ES-I3 (cell line): ENCODE data around the gene RNF114.

Source experiments
- H3K36me3 ChIP-seq: 2 replicates; pipeline ENCODE4 v1.6.1; 2013; ENCODE audit warnings: mild to moderate bottlenecking, low read length, control low read depth, moderate library complexity; ENCODE audit not compliant: insufficient read depth
- H3K4me1 ChIP-seq: 2 replicates; pipeline ENCODE4 v1.6.1; 2013; ENCODE audit warnings: mild to moderate bottlenecking, control low read depth, low read length; ENCODE audit not compliant: insufficient read depth
- H3K9ac ChIP-seq: 2 replicates; pipeline ENCODE4 v1.6.1; 2013; ENCODE audit warnings: low read depth, mild to moderate bottlenecking, low read length, moderate library complexity
- H3K9me3 ChIP-seq: 2 replicates; pipeline ENCODE4 v1.6.1; 2013; ENCODE audit warnings: mild to moderate bottlenecking, low read length, moderate library complexity; ENCODE audit not compliant: control insufficient read depth, insufficient read depth

Gene RNF114

GRCh38 chr20:49909499-49910339, 26.5 kb upstream of the RNF114 start:
- Histone ChIP-seq H3K9ac (no peak overlapping the region), H3K9me3 (no peaks in the 10 kb centered on the region), H3K4me1 (peaks cover 6% of the 10 kb centered on the region; the same call in 1 of the 2 replicates), H3K36me3 (peaks cover 9% of the 10 kb centered on the region)

- Histone ChIP-seq H3K36me3 (peaks cover 6% of the 10 kb centered on the region), H3K4me1 (peaks cover 6% of the 10 kb centered on the region; the same call in 1 of the 2 replicates)
Measured at GRCh38 chr20:49910340-49910706, 25.9 kb upstream of the RNF114 start.

GRCh38 chr20:49913399-49914047, 22.7 kb upstream of the RNF114 start:
- Histone ChIP-seq H3K9me3 (no peaks in the 10 kb centered on the region), H3K36me3 (no peaks in the 10 kb centered on the region), H3K4me1 (peaks cover 6% of the 10 kb centered on the region; the same call in 1 of the 2 replicates), H3K9ac (no peak overlapping the region)

More at GRCh38 chr20:49910340-49910706, 25.9 kb upstream of the RNF114 start:
- Histone ChIP-seq H3K9me3 (no peaks in the 10 kb centered on the region), H3K9ac (no peak overlapping the region)

GRCh38 chr20:49914310-49915117, 21.7 kb upstream of the RNF114 start:
- Histone ChIP-seq H3K9me3 (no peaks in the 10 kb centered on the region), H3K9ac (peak overlapping the region; percentile 76), H3K4me1 (peaks cover 6% of the 10 kb centered on the region; the same call in 1 of the 2 replicates), H3K36me3 (no peaks in the 10 kb centered on the region)

- Histone ChIP-seq H3K36me3 (no peaks in the 10 kb centered on the region), H3K9ac (peak overlapping the region; percentile 76), H3K4me1 (peaks cover 6% of the 10 kb centered on the region; the same call in 1 of the 2 replicates), H3K9me3 (no peaks in the 10 kb centered on the region)
Measured at GRCh38 chr20:49915118-49915379, 21.1 kb upstream of the RNF114 start.

GRCh38 chr20:49915380-49916145, 20.6 kb upstream of the RNF114 start, which contains the start of gene SPATA2:
SPATA2 (minus strand) TSS chr20:49915529; CDS start chr20:49908490, 7,039 bp downstream.
- no peaks in the 10 kb centered on the region for H3K36me3 ChIP-seq
- no peaks in the 10 kb centered on the region for H3K9me3 ChIP-seq
- H3K9ac ChIP-seq: peak within 1 kb of the TSS; percentile 76
- peaks cover 6% of the 10 kb centered on the region; the same call in 1 of the 2 replicates for H3K4me1 ChIP-seq

GRCh38 chr20:49916146-49917002, 19.8 kb upstream of the RNF114 start:
- Histone ChIP-seq H3K4me1 (peaks cover 6% of the 10 kb centered on the region; the same call in 1 of the 2 replicates), H3K36me3 (no peaks in the 10 kb centered on the region), H3K9me3 (no peaks in the 10 kb centered on the region), H3K9ac (peak overlapping the region; percentile 76; the same call in 1 of the 2 replicates)

- Histone ChIP-seq H3K4me1 (peaks cover 6% of the 10 kb centered on the region; the same call in 1 of the 2 replicates), H3K36me3 (no peaks in the 10 kb centered on the region), H3K9me3 (no peaks in the 10 kb centered on the region), H3K9ac (no peak overlapping the region)
Measured at GRCh38 chr20:49918446-49918845, 17.8 kb upstream of the RNF114 start.

GRCh38 chr20:49919009-49919408, 17.2 kb upstream of the RNF114 start:
- no peaks in the 10 kb centered on the region for H3K36me3 ChIP-seq
- H3K9me3 ChIP-seq: no peaks in the 10 kb centered on the region
- H3K9ac ChIP-seq: no peak overlapping the region
- H3K4me1 ChIP-seq: peaks cover 3% of the 10 kb centered on the region; the same call in 1 of the 2 replicates

- Histone ChIP-seq H3K9me3 (no peaks in the 10 kb centered on the region), H3K9ac (no peak overlapping the region), H3K36me3 (no peaks in the 10 kb centered on the region)
Measured at GRCh38 chr20:49919461-49919860, 16.7 kb upstream of the RNF114 start.

GRCh38 chr20:49924247-49924646, 11.9 kb upstream of the RNF114 start:
- Histone ChIP-seq H3K4me1 (no peaks in the 10 kb centered on the region), H3K36me3 (no peaks in the 10 kb centered on the region), H3K9me3 (no peaks in the 10 kb centered on the region), H3K9ac (no peak overlapping the region)

More at GRCh38 chr20:49919461-49919860, 16.7 kb upstream of the RNF114 start:
- no peaks in the 10 kb centered on the region for H3K4me1 ChIP-seq

GRCh38 chr20:49925901-49926454, 10.2 kb upstream of the RNF114 start:
- H3K36me3 ChIP-seq: no peaks in the 10 kb centered on the region
- no peaks in the 10 kb centered on the region for H3K4me1 ChIP-seq
- H3K9me3 ChIP-seq: no peaks in the 10 kb centered on the region
- H3K9ac ChIP-seq: no peak overlapping the region
